ENCODE data around the gene DPH2.

DPH2 gene

GRCh38 chr1:43983253-43983899 lies 13.6 kb downstream of the DPH2 start:
- DNase-seq (ENCODE audit: low read depth), result no peak

- DNase-seq (ENCODE audit: low read depth), result no peak
Measured at GRCh38 chr1:43984855-43985254, 15.0 kb downstream of the DPH2 start.

- DNase-seq (ENCODE audit: low read depth), result no peak
Measured at GRCh38 chr1:43985984-43986595, 16.3 kb downstream of the DPH2 start.

- DNase-seq (ENCODE audit: low read depth), result no peak
Measured at GRCh38 chr1:43986712-43987111, 16.9 kb downstream of the DPH2 start.

GRCh38 chr1:43987159-43987902 lies 17.5 kb downstream of the DPH2 start:
- no peak for DNase-seq (ENCODE audit: low read depth)

GRCh38 chr1:43990271-43991199 lies 20.7 kb downstream of the DPH2 start:
- no peak for DNase-seq (ENCODE audit: low read depth)

GRCh38 chr1:43991200-43991475 lies 21.3 kb downstream of the DPH2 start:
- no peak for DNase-seq (ENCODE audit: low read depth)

- DNase-seq (ENCODE audit: low read depth), result peak; percentile 58
Measured at GRCh38 chr1:43991476-43992231, 21.8 kb downstream of the DPH2 start, which contains the start of gene CCDC24. TSS of gene CCDC24 (plus strand) at chr1:43991599. CDS start at chr1:43991879, 280 bp downstream.

GRCh38 chr1:43992232-43992995 lies 22.6 kb downstream of the DPH2 start:
- no peak for DNase-seq (ENCODE audit: low read depth)

GRCh38 chr1:43993206-43993914 lies 23.6 kb downstream of the DPH2 start:
- no peak for DNase-seq (ENCODE audit: low read depth)

- no peak for DNase-seq (ENCODE audit: low read depth)
Measured at GRCh38 chr1:43994071-43994470, 24.3 kb downstream of the DPH2 start.

GRCh38 chr1:43994794-43995790 lies 25.3 kb downstream of the DPH2 start:
- DNase-seq (ENCODE audit: low read depth), result no peak

GRCh38 chr1:43995984-43996732 lies 26.3 kb downstream of the DPH2 start:
- DNase-seq (ENCODE audit: low read depth), result no peak

- DNase-seq (ENCODE audit: low read depth), result no peak
Measured at GRCh38 chr1:43996733-43997115, 26.9 kb downstream of the DPH2 start.

GRCh38 chr1:43997295-43997999 lies 27.6 kb downstream of the DPH2 start:
- DNase-seq (ENCODE audit: low read depth), result no peak

GRCh38 chr1:43998000-43998378 lies 28.2 kb downstream of the DPH2 start:
- no peak for DNase-seq (ENCODE audit: low read depth)

GRCh38 chr1:43999455-43999854 lies 29.6 kb downstream of the DPH2 start:
- DNase-seq (ENCODE audit: low read depth), result no peak

All from stimulated activated CD8-positive, alpha-beta memory T cell treated with anti-CD3 and anti-CD28 coated beads, Interleukin-15, amount 100 ng/mL, for 24 hours (primary cell).